NCI-H2029 (cell line): ENCODE results near the gene SLC27A3.

Source experiments
- DNase-seq: peaks from one replicate; lab custom pipeline; 2025; lab: John Stamatoyannopoulos, UW

The SLC27A3 gene, protein sequence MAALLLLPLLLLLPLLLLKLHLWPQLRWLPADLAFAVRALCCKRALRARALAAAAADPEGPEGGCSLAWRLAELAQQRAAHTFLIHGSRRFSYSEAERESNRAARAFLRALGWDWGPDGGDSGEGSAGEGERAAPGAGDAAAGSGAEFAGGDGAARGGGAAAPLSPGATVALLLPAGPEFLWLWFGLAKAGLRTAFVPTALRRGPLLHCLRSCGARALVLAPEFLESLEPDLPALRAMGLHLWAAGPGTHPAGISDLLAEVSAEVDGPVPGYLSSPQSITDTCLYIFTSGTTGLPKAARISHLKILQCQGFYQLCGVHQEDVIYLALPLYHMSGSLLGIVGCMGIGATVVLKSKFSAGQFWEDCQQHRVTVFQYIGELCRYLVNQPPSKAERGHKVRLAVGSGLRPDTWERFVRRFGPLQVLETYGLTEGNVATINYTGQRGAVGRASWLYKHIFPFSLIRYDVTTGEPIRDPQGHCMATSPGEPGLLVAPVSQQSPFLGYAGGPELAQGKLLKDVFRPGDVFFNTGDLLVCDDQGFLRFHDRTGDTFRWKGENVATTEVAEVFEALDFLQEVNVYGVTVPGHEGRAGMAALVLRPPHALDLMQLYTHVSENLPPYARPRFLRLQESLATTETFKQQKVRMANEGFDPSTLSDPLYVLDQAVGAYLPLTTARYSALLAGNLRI

DNA sequence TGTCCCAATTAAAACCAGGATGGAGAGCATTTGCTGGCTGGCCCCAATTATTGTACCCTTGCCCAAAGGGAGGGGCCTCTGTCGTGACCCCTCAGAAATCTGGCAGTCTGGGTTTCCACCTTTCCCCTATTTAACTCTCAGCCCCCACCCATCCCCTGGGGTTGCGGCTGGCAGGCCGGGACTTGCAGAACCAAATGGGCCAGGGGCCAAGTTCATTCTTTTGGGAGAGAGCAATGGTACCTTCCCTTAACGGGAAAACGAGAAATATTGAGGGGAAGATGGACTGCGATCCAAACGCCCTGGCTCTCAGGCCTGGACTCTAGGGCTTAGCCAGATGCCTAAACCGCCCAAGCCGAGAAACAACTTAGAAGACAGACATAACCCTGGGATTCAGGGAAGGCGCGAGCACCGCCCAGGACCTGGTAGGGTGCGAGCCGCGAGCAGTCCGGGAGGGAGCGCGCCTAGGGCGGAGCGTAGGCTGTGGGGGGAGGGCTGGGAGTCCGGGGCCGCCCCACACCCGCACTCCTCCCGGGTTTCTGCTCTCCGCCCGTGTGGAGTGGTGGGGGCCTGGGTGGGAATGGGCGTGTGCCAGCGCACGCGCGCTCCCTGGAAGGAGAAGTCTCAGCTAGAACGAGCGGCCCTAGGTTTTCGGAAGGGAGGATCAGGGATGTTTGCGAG lies at the start of gene SLC27A3:
TSS of gene SLC27A3 (plus strand) at position 628 of the 678 bp plus-strand sequence. CDS start 91 bp downstream, outside the sequence.
- DNase-seq, result peak; percentile 66

DNA sequence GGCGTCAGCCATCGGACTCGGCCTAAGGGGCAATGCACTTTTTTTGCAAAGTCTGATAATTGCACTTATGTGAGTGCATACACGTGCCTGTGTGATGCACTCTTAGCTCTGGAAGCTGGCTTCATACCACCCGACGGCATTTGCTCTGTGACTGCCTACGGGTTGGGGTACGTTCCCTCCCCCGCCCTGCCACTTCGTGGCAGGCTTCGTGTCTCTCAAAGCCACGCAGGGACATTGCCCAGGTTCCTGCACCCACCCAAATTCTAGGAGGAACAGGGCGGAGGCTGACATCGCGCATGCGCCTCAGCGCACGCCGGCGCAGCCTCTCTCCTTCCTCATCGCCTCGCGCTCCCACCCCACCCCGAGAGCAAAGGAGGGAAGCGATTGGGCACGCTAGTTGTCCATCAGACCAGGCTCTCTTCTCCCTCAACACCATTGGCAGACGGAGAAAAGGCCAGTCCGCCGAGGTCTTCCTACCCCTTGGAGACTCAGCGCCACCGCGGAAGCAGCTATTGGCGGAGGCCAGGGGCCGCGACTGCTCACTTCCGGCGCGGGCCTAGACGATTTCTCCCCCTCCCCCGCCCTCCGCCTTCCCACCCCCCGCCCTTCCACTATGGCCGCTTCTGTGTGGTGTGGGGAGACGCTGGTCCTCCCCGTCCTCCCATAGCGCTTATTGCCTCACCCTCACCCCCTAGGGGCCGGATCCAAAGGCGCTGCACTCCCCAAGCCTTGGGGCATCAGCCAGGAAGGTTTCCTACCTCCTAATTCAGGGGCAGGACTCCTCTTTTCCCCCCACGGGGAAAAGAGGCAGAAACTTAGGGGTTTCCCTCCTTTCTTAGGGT lies 47.5 kb upstream of the SLC27A3 start, which contains the start of gene INTS3:
TSS of gene INTS3 (plus strand) at position 588 of the 842 bp plus-strand sequence. CDS start 585 bp downstream, outside the sequence.
- peak; percentile 99 for DNase-seq

DNA sequence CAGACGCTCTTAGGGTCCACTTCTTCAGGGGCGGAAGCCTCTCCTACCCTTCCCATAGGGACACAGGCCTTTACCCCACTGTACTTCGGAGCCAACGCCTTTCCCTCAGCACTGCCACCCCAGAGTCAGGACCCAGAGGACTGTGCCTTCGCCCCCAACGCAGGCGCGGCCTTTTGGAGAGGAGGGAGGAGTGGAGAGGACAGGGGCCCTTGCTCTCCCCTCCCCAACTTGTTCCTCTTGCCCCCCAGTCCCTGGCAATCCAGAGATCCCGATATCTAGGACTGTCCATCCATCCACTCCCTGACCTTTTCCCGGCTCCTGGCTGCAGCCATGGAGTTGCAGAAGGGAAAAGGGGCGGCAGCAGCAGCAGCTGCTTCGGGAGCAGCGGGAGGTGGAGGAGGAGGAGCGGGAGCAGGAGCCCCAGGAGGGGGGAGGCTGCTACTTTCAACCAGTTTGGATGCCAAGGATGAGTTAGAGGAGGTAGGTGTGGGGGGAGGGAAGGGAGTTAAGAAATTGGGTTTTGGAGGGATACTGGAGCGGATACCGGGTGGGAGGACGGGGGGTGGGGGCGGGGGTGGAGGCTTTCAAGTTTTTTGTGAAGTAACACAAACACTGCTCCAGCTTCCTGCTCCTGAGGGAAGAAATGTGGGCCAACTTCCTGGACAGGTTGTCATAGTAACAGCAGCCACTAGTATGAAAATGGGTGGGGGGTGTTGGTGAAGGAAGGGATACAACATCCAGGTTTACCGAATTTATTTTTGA lies 46.7 kb upstream of the SLC27A3 start:
- DNase-seq, result peak; percentile 37

DNA sequence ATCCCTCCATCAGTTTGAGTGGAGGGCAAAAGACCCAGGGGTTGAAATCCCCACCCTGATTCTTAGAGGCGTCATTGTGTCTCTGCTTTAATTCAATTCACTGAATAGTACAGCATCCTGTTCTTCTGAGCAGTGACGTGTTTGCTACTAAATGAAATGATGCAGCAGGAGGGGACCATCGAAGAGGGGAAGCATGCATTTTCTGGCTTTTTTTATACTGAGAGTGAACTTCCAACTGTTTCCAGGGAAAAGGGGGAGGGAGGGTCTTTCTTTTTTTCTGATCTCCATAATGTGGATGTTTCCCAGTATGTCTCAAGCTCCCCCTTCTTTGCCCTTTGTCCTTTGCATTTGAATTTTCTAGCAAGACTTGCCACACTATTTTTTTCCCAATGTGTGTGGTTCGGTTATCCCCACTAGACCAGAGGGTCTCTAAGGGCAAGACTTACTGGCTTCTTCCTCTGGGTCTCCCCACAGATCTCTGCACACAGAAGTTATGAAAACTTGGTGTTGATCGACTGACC lies 44.7 kb upstream of the SLC27A3 start:
- DNase-seq, result no peak

DNA sequence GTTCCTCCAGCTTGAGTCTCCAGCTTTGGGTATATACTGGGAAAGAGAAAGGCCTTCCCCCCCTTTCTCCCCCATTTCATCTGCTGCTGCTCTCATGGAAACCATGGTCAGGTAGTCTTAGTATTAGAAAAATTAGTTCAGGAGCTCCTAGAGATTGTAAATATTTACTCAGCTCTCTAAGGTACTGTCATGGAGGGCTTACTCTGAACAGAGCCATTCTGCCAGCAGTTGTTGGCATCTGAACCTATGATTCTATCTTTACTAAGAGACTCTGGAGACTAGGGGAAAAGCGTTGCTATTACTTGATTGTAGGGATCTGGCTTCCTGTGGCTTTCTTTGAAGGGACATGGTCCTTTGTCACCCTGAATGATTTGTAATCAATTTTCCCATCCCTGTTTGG lies 41.2 kb upstream of the SLC27A3 start:
- peak; percentile 83 for DNase-seq

DNA sequence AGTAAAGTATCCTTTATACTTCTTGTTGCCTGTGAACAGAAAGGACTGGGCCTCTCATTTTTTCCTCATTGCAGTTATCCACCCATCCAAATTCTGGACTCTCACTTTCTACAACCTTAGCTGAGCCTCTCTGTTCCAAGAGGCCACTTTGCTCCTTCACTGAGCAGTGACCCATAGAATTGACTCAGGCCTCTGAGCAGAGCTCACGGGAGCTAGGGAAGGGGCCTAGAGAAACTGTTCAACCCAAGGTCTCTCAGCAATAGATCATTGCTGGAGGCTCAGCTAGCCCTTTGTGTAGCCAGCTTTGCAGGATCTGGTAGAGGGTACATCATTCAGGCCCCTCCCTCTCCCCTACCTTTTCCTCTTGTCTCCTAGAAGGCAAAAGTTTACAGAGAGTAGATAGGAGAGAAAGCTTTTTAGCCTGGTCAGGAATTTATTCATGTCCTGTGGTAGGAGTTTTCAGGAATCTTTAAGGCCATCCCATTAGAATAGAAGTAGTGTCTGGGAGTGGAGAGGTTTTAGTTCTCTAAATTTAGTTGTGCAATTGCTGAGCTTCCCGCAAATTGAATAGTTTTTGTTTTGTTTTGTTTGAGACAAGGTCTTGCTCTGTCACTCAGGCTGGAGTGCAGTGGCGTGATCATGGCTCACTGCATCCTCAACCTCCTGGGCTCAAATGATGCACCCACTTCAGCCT lies 40.7 kb upstream of the SLC27A3 start:
- no peak for DNase-seq

DNA sequence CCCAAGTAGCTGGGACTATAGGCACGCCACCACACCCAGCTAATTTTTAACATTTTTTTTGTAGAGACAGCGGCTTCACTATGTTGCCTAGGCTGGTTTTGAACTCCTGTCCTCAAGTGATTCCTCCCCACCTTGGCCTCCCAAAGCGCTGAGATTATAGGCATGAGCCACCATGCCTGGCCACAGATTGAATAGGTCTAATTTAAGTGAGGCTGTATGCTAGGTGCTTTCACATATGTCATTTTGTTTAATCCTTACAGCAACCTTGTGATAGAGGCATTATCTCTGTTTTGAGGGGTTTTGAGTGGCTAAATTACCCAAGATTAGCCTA lies 40.2 kb upstream of the SLC27A3 start:
- DNase-seq, result no peak

DNA sequence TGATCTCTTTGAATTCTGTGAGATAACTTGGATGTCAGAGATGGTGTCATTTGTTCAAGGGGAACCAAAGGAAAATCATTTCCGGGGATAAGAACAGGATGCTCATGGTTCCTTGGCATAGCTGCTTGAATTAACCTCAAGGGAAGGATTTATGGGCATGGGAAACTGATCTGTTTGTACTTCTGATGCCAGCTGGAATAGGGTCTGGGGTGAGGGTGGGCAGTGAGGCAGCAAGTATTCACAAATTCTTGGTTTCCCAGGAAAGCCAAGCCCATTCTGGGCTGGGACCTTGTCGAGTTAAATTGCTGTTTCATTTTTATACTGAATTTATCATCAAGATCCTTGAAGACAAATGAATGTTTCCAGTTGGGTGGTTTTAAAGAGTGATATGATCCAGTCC lies 33.2 kb upstream of the SLC27A3 start:
- DNase-seq, result no peak

DNA sequence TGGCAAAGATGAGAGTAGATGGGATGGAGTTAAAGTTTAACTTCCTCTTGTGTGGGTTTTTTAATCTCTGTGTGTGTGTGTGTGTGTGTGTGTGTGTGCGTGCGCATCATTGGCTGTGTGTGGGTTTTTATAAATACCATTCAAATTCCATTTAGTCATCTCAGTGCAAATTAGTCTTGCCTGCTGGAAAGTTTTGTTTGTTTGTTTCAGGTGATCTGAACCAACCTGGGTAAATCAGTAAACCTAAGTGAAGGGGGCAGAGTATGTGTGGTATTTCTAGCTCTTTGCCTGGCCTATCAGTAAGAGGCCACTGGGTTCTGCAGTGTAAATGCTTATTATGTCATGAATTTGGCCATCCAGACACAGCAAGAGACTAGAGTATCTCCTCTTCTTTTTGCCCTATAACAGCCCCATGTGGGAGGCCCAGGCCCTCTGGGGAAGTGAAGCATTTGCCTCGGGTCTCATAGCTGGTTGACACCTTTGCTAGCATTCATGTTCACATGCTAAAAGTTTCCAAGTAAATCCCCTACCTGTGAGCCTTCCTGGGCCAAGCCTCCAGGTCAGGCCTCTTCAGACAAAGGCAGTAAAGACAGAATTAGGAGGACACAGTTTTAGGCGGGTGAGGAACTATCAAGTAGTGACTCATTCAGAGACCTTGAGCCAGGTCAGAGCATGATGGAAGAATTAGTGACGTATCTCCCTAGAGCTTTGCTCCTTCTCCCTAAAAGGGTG lies 32.6 kb upstream of the SLC27A3 start:
- DNase-seq, result no peak

DNA sequence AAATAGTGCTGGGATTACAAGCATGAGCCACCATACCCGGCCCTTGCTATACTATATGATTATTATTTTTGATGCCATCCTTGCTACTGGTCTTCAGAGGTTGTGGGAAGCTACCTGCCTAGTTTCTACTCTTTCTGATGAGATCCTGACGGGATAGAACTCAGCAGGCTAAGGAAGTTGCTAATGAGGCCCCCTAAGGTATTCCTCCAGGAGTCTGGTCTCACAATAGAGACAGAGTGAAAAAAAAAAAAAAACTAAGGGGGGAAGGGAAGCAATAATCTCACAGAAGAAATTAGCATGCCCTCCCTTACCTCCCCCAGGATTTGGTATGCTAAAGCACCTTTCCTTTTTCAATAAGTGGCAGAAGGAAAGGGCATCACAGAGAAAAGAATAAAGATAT lies 29.8 kb upstream of the SLC27A3 start:
- DNase-seq, result no peak

DNA sequence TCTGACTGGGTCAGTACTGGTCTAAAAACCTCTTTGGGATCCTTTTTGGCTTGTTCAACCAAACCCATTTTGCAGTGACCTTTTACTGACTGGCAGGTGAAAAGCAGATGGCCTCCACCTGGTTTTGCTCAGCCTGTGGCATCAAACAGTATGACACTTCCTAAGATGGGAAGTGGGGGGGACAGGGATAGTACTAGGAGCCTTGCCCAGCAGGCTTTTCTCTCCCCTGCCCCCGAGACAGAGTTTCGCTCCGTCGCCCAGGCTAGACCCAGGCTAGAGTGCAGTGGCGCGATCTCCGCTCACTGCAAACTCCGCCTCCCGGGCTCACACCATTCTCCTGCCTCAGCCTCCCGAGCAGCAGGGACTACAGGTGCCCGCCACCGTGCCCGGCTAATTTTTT lies 29.0 kb upstream of the SLC27A3 start:
- DNase-seq, result no peak

DNA sequence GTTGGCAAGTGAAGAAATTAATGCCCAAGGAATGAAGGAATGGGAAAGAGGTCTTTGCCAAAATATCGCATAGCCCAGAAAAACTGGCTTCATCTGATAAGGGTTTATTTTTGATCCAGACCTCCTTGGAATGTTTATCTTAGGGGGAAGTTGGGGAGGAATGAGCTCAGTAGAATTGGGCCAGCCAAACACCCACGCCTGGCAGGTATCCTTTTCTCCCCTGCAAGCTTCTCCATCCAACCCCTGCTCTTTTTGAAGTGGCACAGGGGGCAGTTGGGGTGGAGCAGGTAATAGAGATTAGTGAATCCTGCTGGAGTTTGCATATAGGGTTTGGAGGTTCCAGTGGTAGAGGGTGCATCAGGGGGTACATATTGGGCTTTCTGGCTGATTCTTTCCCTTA lies 26.3 kb upstream of the SLC27A3 start:
- DNase-seq, result no peak

DNA sequence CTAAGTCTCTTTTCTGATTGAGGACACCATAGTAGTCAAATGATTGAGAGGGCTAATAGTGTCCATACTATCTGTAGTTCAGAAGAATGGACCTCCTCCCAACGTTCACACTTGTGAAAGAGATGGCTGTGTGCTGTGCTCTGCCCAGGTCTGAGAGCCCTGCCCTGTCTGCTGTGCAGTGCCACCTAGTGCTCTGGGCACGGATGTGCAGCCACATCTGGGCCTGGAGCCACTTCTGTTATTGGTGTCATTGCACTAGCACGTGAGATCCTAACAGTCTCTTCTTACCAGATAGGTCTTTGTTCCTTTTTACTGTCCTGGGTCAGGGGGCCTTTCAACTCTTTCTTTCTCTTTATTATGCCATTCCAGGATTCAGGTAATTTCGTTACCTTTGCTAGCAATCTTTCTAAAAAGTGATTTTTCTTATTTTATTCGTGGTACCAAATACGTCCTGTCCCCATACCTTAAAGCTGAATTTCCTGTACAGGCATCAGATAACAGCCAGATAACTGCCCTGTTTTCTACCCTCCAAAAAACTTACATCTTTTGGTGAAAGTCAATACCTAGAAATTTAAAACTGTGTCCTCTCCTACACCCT lies 25.7 kb upstream of the SLC27A3 start:
- DNase-seq, result peak; percentile 72

DNA sequence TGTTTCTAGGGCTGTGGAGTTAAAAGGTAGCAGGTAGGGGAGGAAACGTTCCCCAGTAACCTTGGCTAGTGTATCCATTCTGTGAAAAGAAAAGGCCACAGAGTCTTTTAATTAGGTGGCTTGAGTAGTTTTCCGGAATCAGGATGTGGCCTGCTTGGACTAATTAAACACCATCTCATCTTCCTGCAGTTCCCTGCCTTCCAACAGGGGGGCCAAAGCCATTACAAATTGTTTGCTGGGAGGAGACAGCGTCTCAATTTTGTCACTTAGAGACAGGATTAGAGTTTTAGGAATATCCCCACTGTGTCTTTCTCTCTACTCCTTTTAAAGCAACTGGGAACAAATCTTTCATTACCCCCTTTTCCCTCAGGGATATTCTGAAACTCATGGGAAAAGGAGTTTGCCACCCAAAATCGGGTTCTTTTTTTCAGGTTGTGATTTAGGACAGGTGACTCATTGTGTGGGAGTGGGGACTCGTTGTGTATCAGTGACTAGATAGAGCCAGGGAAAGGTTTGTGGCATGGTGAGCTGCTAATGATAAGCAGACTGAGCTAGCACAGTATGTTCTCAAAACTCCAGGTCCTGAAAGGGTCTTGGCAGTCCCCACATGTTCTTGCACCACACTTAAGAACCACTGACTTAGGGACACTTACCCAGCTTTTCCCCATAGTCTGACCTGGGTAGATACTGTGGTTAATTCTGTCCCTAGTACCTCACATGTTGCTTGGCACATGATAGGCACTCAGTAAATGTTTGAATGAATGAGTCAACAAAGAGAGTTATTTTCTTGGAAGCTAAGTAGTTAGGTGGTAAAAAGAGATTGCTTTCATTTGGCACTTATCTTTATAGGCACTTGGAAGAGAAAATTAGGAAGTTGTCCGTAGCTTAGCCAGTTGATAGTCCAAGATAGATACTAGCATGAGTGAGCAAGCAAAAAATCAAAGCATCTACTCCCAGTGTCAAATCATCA lies 24.9 kb upstream of the SLC27A3 start:
- no peak for DNase-seq

DNA sequence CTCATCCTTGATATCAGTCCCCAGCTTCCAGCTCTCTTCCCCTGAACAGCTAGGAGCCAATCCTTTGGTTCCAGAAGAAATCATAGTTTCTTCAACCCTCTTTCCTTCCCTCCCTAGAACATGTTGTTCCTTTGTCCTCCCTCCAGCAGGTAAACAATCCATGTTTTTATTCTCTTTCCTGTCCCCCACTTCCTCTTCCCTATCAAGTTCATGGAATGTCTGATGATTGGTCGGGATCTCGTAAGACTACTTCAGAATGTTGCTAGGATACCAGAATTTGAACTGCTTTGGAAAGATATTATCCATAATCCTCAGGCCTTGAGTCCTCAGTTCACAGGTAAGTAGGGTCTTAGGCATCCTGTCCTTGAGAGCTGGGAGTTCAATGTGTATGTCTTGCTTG lies 23.1 kb upstream of the SLC27A3 start:
- peak; percentile 0 for DNase-seq

DNA sequence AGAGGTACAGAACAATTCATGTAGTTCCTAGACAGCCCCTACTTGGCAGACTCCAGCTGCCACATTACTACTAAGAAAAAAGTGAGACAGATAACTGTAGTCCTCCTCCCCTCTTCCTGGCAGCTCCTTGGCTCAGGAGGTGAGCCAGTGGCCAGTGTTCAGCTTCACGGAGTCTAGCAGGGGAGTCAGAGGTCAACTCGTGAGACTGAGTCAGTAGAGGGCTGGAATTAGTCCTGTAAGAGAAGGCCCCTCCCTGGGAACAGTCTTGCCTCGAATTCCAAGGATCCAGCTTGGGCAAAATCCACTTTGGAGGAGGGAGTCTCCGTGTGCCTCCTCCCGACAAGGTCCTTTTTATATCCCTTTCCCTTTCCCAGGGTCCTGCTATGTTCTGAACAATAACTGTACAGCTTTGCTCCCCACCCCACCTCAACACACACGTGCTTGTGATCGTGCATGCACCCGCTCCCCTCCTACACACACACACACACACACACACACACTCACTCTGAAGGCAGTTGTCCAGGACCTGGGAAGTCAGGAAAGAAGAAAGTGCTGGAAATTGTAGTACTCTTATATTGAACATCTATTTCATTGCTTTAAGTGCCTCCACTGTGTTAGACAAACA lies 22.5 kb upstream of the SLC27A3 start:
- DNase-seq, result no peak

DNA sequence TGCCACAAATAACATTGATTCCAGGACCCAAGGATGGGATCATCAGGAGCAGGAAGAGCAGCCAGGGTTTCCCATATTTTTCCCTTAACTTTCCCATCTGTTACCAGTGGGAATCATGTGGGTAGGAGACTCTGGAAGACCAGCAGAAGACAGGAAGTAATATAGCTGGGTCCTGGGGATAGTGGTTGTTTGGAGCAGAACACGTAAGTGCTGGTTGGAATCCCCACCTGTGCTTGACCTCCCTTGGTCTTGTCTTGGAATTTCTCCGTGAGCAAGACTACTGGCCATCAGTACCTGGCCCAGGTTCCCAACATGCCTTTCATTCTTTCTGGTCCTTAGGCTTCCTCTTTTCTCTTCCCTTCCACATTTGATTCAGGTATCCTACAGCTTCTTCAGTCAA lies 20.9 kb upstream of the SLC27A3 start:
- DNase-seq, result no peak

DNA sequence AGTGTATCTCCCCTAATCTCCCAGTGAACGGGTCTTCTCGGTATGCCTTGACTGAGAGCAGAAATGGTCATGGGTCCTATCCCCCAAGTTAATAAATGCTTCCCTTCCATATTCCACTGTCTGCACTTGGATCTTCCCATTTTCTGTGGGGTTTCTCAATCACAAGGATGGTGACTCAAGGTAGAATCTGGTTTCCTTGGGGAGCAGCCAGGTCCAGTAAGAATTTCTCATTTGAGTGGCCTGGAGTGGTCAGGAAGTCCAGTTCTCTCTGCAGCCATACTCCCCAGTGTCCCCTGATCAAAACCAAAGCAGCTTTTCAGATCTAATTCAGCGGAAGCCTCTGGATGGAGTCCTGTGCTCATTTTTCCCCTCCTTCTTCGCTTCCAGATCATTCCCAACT lies 14.8 kb upstream of the SLC27A3 start:
- no peak for DNase-seq
